H1 (cell line): ENCODE results near the gene ANKRD13C. TPM values are rescaled to one million over a fixed set of nuclear protein-coding genes. Genes with fewer than 3 reads are reported as not detected.

Experiments
- CTCF ChIA-PET: fragments of 300-600 bp; sonication (Branson Sonifier 250); formaldehyde crosslinking; loops from one replicate; lab custom pipeline; 2021; ENCODE audit not compliant: partially characterized antibody; lab: Charles Lee
- POLR2A ChIA-PET: fragments of 300-600 bp; sonication (Branson Sonifier 250); formaldehyde crosslinking; loops from one replicate; lab custom pipeline; 2021; ENCODE audit warnings: inconsistent platforms; ENCODE audit not compliant: partially characterized antibody; lab: Charles Lee
- DNase-seq, 2 experiments: peaks; one replicate each; pipeline versions ENCODE4 v3.0.0 to v3.0.0-alpha.2; 2010 to 2022; ENCODE audit warnings: low spot score in 2 of 2, low read depth in 1 of 2, mixed read lengths in 1 of 2
- FAIRE-seq: peaks from 2 replicates; lab custom pipeline; 2011; peaks lifted over from hg19 to GRCh38; lab: Jason Lieb, UNC
- H2AFZ ChIP-seq: 2 replicates; pipeline ENCODE4 v1.8.1; 2012; ENCODE audit warnings: low read length, inconsistent platforms
- H2AK5ac ChIP-seq: 2 replicates; pipeline ENCODE4 v1.6.1; 2013; ENCODE audit warnings: low read depth, low read length
- H2BK120ac ChIP-seq: replicated peaks from 2 replicates; pipeline ENCODE3; 2013; ENCODE audit warnings: low read depth, low read length, inconsistent platforms
- H2BK12ac ChIP-seq: 2 replicates; pipeline ENCODE4 v1.6.1; 2013; ENCODE audit warnings: low read depth, low read length
- H2BK15ac ChIP-seq: 2 replicates; pipeline ENCODE4 v1.6.1; 2013; ENCODE audit warnings: low read length
- H2BK20ac ChIP-seq: 2 replicates; pipeline ENCODE4 v1.6.1; 2013; ENCODE audit warnings: low read length
- H2BK5ac ChIP-seq: 2 replicates; pipeline ENCODE4 v1.6.1; 2013; ENCODE audit warnings: low read depth, low read length
- H3K14ac ChIP-seq: 2 replicates; pipeline ENCODE4 v1.6.1; 2013; ENCODE audit warnings: inconsistent platforms; ENCODE audit not compliant: insufficient read length
- H3K18ac ChIP-seq: 2 replicates; pipeline ENCODE4 v1.6.1; 2013; ENCODE audit warnings: low read length; ENCODE audit errors: extremely low read depth
- H3K23ac ChIP-seq: 2 replicates; pipeline ENCODE4 v1.6.1; 2013; ENCODE audit warnings: inconsistent platforms; ENCODE audit not compliant: insufficient read length
- H3K23me2 ChIP-seq: 2 replicates; pipeline ENCODE4 v1.6.1; 2013; ENCODE audit warnings: low read depth, low read length
- H3K27ac ChIP-seq: 2 replicates; pipeline ENCODE4 v1.6.1; 2011; ENCODE audit warnings: low read depth, low read length, inconsistent platforms
- H3K27me3 ChIP-seq, 4 experiments: replicated peaks in 1 of 4; 1 replicate in 1 of 4; 2 replicates in 3 of 4; pipeline versions ENCODE4 v1.6.1 to v1.8.1; 2011 to 2013; ENCODE audit warnings: low read length in 3 of 4, mild to moderate bottlenecking in 3 of 4, inconsistent platforms in 2 of 4, mixed read lengths in 2 of 4, moderate library complexity in 1 of 4; ENCODE audit not compliant: control insufficient read depth in 3 of 4, insufficient read depth in 3 of 4; ENCODE audit errors: extremely low read depth in 1 of 4
- H3K36me3 ChIP-seq, 4 experiments: 2 replicates each; pipeline versions ENCODE4 v1.6.1 to v1.8.1; 2011 to 2013; ENCODE audit warnings: mild to moderate bottlenecking in 4 of 4, low read length in 3 of 4, moderate library complexity in 2 of 4, control low read depth in 1 of 4, inconsistent platforms in 1 of 4; ENCODE audit not compliant: insufficient read depth in 4 of 4, control insufficient read depth in 2 of 4
- H3K4ac ChIP-seq: replicated peaks from 2 replicates; pipeline ENCODE3; 2013; ENCODE audit warnings: low read length, low read depth, mixed read lengths, inconsistent platforms; ENCODE audit not compliant: insufficient read length
- H3K4me1 ChIP-seq, 4 experiments: replicated peaks in 1 of 4; 1 replicate in 1 of 4; 2 replicates in 3 of 4; pipeline versions ENCODE4 v1.6.1 to v1.8.1; 2011 to 2013; ENCODE audit warnings: low read length in 3 of 4, inconsistent platforms in 2 of 4, mixed read lengths in 1 of 4; ENCODE audit not compliant: insufficient read depth in 4 of 4, control insufficient read depth in 3 of 4
- H3K4me2 ChIP-seq, 2 experiments: 2 replicates each; pipeline versions ENCODE4 v1.6.1 to v1.8.1; 2011 to 2013; ENCODE audit warnings: low read depth in 2 of 2, low read length in 2 of 2, control low read depth in 1 of 2, inconsistent platforms in 1 of 2, mild to moderate bottlenecking in 1 of 2; ENCODE audit not compliant: insufficient read depth in 1 of 2
- H3K4me3 ChIP-seq, 4 experiments: fragments of 200-600, 300-600 bp in 1 of 4; sonication (generic), shearing (Covaris generic), sonication (Bioruptor Twin) in 1 of 4; 2 replicates each; pipeline versions ENCODE4 v1.5.1 to v1.8.1; 2011 to 2016; ENCODE audit warnings: low read length in 4 of 4, low read depth in 3 of 4, control low read depth in 2 of 4, inconsistent platforms in 2 of 4, mild to moderate bottlenecking in 2 of 4, mixed read lengths in 1 of 4, moderate library complexity in 1 of 4; ENCODE audit not compliant: insufficient read depth in 2 of 4; ENCODE audit errors: extremely low read depth in 1 of 4
- H3K56ac ChIP-seq: replicated peaks from 2 replicates; pipeline ENCODE3; 2013; ENCODE audit warnings: low read depth, mild to moderate bottlenecking, mixed read lengths, low read length, inconsistent platforms; ENCODE audit not compliant: insufficient read length
- H3K79me1 ChIP-seq: 2 replicates; pipeline ENCODE4 v1.6.1; 2013; ENCODE audit warnings: low read depth, low read length, control low read depth
- H3K79me2 ChIP-seq, 2 experiments: 2 replicates each; pipeline versions ENCODE4 v1.6.1 to v1.8.1; 2012 to 2013; ENCODE audit warnings: low read length in 2 of 2, mild to moderate bottlenecking in 2 of 2, inconsistent platforms in 1 of 2; ENCODE audit not compliant: insufficient read depth in 2 of 2, control insufficient read depth in 1 of 2
- H3K9ac ChIP-seq, 4 experiments: replicated peaks in 1 of 4; 1 replicate in 1 of 4; 2 replicates in 3 of 4; pipeline versions ENCODE4 v1.6.1 to v1.8.1; 2011 to 2013; ENCODE audit warnings: low read depth in 3 of 4, low read length in 3 of 4, control low read depth in 2 of 4, mild to moderate bottlenecking in 2 of 4, moderate library complexity in 2 of 4, inconsistent platforms in 1 of 4; ENCODE audit errors: extremely low read depth in 1 of 4
- H3K9me3 ChIP-seq, 2 experiments: 2 replicates each; pipeline versions ENCODE4 v1.6.1 to v1.8.1; 2012 to 2013; ENCODE audit warnings: mild to moderate bottlenecking in 2 of 2, moderate library complexity in 2 of 2, control low read depth in 1 of 2, inconsistent platforms in 1 of 2, low read depth in 1 of 2, low read length in 1 of 2, mixed read lengths in 1 of 2; ENCODE audit not compliant: insufficient read depth in 2 of 2
- H4K20me1 ChIP-seq, 2 experiments: replicated peaks in 1 of 2; 2 replicates each; pipeline versions ENCODE3 to v1.8.1; 2011 to 2013; ENCODE audit warnings: inconsistent platforms in 2 of 2, low read length in 2 of 2, mild to moderate bottlenecking in 1 of 2; ENCODE audit not compliant: insufficient read depth in 2 of 2, control insufficient read depth in 1 of 2
- H4K5ac ChIP-seq: 2 replicates; pipeline ENCODE4 v1.6.1; 2013; ENCODE audit warnings: low read length, low read depth, mixed read lengths, inconsistent platforms; ENCODE audit not compliant: insufficient read length
- H4K8ac ChIP-seq: 2 replicates; pipeline ENCODE4 v1.8.0; 2013; ENCODE audit warnings: mild to moderate bottlenecking, moderate library complexity, low read length, inconsistent platforms; ENCODE audit not compliant: insufficient read depth; ENCODE audit errors: extremely low read depth
- H4K91ac ChIP-seq: replicated peaks from 2 replicates; pipeline ENCODE3; 2013; ENCODE audit warnings: low read length, mixed read lengths, inconsistent platforms; ENCODE audit not compliant: insufficient read length
- BACH1 ChIP-seq: IDR thresholded peaks from 2 replicates; pipeline ENCODE4 v1.6.1; 2012; ENCODE audit warnings: low read length, improper control_type of control experiment
- BCL11A ChIP-seq, 2 experiments: IDR thresholded peaks; one replicate each; pipeline ENCODE4 v1.6.1; 2011; ENCODE audit warnings: low read depth in 2 of 2, low read length in 2 of 2, mild to moderate bottlenecking in 2 of 2
- CBX5 ChIP-seq: fragments of 300-800, 300-1000 bp; sonication (generic); IDR thresholded peaks from 2 replicates; pipeline ENCODE4 v1.7.1; 2016; ENCODE audit warnings: antibody characterized with exemption, low read length, low read depth
- CBX8 ChIP-seq: fragments of 300-800, 300-1000 bp; sonication (generic); IDR thresholded peaks from 2 replicates; pipeline ENCODE4 v1.7.1; 2016; ENCODE audit warnings: low read depth, low read length, borderline replicate concordance
- CEBPB ChIP-seq: IDR thresholded peaks from 2 replicates; pipeline ENCODE4 v1.6.1; 2012; ENCODE audit warnings: low read depth, low read length
- CHD1 ChIP-seq: IDR thresholded peaks from 2 replicates; pipeline ENCODE4 v1.6.1; 2012; ENCODE audit warnings: low read depth, low read length, improper control_type of control experiment
- GABPA ChIP-seq: IDR thresholded peaks from 2 replicates; pipeline ENCODE4 v1.6.1; 2011; ENCODE audit warnings: mild to moderate bottlenecking, low read length, moderate library complexity, borderline replicate concordance; ENCODE audit not compliant: insufficient read depth
- GTF2F1 ChIP-seq: IDR thresholded peaks from 2 replicates; pipeline ENCODE4 v1.6.1; 2012; ENCODE audit warnings: low read depth, low read length, improper control_type of control experiment, borderline replicate concordance
- KDM5A ChIP-seq: fragments of 200-600 bp; IDR thresholded peaks from 2 replicates; pipeline ENCODE4 v1.7.1; 2012; ENCODE audit warnings: mild to moderate bottlenecking, low read length, inconsistent platforms, mixed read lengths
- MAFK ChIP-seq: IDR thresholded peaks from 2 replicates; pipeline ENCODE4 v1.6.1; 2012; ENCODE audit warnings: low read depth, mild to moderate bottlenecking, improper control_type of control experiment, low read length
- NANOG ChIP-seq: IDR thresholded peaks from 2 replicates; pipeline ENCODE4 v1.6.1; 2011; ENCODE audit warnings: low read length, low read depth, mild to moderate bottlenecking, inconsistent platforms; ENCODE audit not compliant: insufficient read depth, poor library complexity, severe bottlenecking
- PHF8 ChIP-seq: fragments of 200-600 bp; sonication (generic); conservative IDR thresholded peaks from 2 replicates; pipeline ENCODE4 v1.7.1; 2012; ENCODE audit warnings: low read depth, mild to moderate bottlenecking, inconsistent platforms, low read length, moderate library complexity
- POLR2AphosphoS5 ChIP-seq: IDR thresholded peaks from 2 replicates; pipeline ENCODE4 v1.6.1; 2011; ENCODE audit warnings: low read depth, low read length
- SP2 ChIP-seq: IDR thresholded peaks from 2 replicates; pipeline ENCODE4 v1.6.1; 2012; ENCODE audit warnings: mild to moderate bottlenecking, low read length, inconsistent platforms
- SUZ12 ChIP-seq: fragments of 200-600 bp; sonication (generic); IDR thresholded peaks from 2 replicates; pipeline ENCODE4 v1.6.1; 2012; ENCODE audit warnings: mild to moderate bottlenecking, inconsistent platforms, low read length, moderate library complexity, mixed read lengths
- TCF12 ChIP-seq: IDR thresholded peaks from 2 replicates; pipeline ENCODE4 v1.6.1; 2011; ENCODE audit warnings: low read depth, mild to moderate bottlenecking, low read length
- WGBS, 2 experiments: shearing (Covaris generic) in 1 of 2; methylation state at CpG; one replicate each; pipeline versions ENCODE4 v1.1.6 to v1.1.7; 2013 to 2015; ENCODE audit warnings: low lambda C conversion rate in 2 of 2, mixed read lengths in 2 of 2, inconsistent platforms in 1 of 2, low coverage in 1 of 2, missing lambda C conversion rate in 1 of 2; ENCODE audit not compliant: insufficient replicate concordance in 2 of 2, insufficient coverage in 1 of 2, insufficient read length in 1 of 2; ENCODE audit errors: extremely low coverage in 1 of 2, missing lambda C conversion rate in 1 of 2; 5-methylcytosine and 5-hydroxymethylcytosine counted together
- polyA plus RNA-seq, 7 experiments: library from polyadenylated mRNA; depleted of rRNA in 3 of 7; stranded (reverse) in 5 of 7; unstranded in 2 of 7; fragments of >200 nt in 5 of 7; fragments of 200-250 nt in 2 of 7; gene quantifications; 1 replicate in 5 of 7; 2 replicates in 1 of 7; 4 replicates in 1 of 7; pipeline versions ENCODE4 v1.2.1 to v1.2.3, GENCODE V29; 2011 to 2013; ENCODE audit warnings: missing spikeins in 2 of 7, mixed read lengths in 2 of 7
- total RNA-seq: library from RNA; stranded (reverse); fragmentation: NEBNext Ultra II Directional; extraction: Animal tissue kit (Norgen Biotek cat#: 25700); gene quantifications from 2 replicates; pipeline ENCODE4 v1.2.1, GENCODE V29; 2021

ANKRD13C gene
- total and polyA plus RNA-seq, 2 of the 8 experiments (the other 6 are each of a cell fraction or from before 2014, with no cell fraction given), result 4.8 to 21.7 TPM

DNA sequence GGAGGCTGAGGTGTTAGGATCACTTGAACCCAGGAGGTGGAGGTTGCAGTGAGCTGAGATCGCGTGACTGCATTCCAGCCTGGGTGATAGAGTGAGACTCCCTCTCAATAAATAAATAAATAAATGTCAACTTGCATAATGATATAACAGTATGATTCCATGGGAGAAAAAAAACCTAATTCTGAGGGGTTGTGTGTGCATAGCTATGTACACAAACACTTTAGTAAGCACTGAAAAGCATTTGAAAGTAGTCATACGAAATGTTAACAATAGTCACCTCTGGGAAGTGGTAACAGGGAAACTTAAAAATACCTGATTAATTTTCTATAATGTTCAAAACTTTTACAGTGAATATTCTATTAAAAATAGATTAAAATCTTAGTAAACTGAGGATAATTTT lies 43.2 kb downstream of the ANKRD13C start:
- no peak overlapping the region for H2AK5ac ChIP-seq
- no peaks in the 10 kb centered on the region for H3K4me1 ChIP-seq
- no peaks in the 10 kb centered on the region for H3K23me2 ChIP-seq
- POLR2A ChIA-PET, result interaction anchor here (1.5 to 2.7 kb wide), 3 partner anchors 43 to 130 kb away, joined by 4 to 13 read pairs (median 6); partner anchors contain the start of genes ANKRD13C and CTH
- no peak overlapping the region for H3K4ac ChIP-seq
- 95% methylated on average over 3 of the region's 3 CpGs; no CpG with 5 or more reads in 1 of the 2 experiments for WGBS, 2 experiments
- H3K4me3 ChIP-seq, result no peak overlapping the region
- no peak overlapping the region for H2BK15ac ChIP-seq
- no peaks in the 10 kb centered on the region for H3K79me1 ChIP-seq
- CTCF ChIA-PET, result interaction anchor here (0.6 to 1.5 kb wide), 5 partner anchors 8 to 176 kb away, joined by 3 to 5 read pairs (median 3); no protein-coding TSS in a partner anchor
- no peak overlapping the region for H2BK12ac ChIP-seq
- no peak overlapping the region for H4K91ac ChIP-seq
- no peak overlapping the region for H3K18ac ChIP-seq
- H2BK20ac ChIP-seq, result no peak overlapping the region
- H3K14ac ChIP-seq, result no peak overlapping the region
- H2BK120ac ChIP-seq, result no peak overlapping the region
- no peak overlapping the region for H2AFZ ChIP-seq
- H3K36me3 ChIP-seq, result peaks cover 0 to 6% (median 0%) of the 10 kb centered on the region in 4 experiments; a peak in 1 of 8 replicates
- no peaks in the 10 kb centered on the region for H3K27me3 ChIP-seq
- FAIRE-seq (no peak), DNase-seq (no peak)
- no peak overlapping the region for H3K9ac ChIP-seq
- no peak overlapping the region for H3K56ac ChIP-seq
- H2BK5ac ChIP-seq, result no peak overlapping the region
- H3K9me3 ChIP-seq, result no peaks in the 10 kb centered on the region
- H3K23ac ChIP-seq, result no peak overlapping the region
- no peak overlapping the region for H3K27ac ChIP-seq
- TF ChIP-seq CEBPB (no peak), POLR2AphosphoS5 (no peak), GTF2F1 (no peak), CBX5 (no peak), PHF8 (no peak), SP2 (no peak), GABPA (no peak), CHD1 (no peak), MAFK (no peak), SUZ12 (no peak), KDM5A (no peak), BCL11A (IDR thresholded peaks at IDR 0.05; ENCODE audit: low read depth in 2 of 2, low read length in 2 of 2) (no peak), TCF12 (no peak), NANOG (no peak), BACH1 (no peak), CBX8 (no peak)
- no peak overlapping the region for H4K8ac ChIP-seq
- H4K5ac ChIP-seq, result no peak overlapping the region
- H3K79me2 ChIP-seq, result no peaks in the 10 kb centered on the region
- H4K20me1 ChIP-seq, result no peaks in the 10 kb centered on the region
- H3K4me2 ChIP-seq, result no peak overlapping the region
